Fibroblast of the aortic adventitia (primary cell): ENCODE results near the gene HCLS1. TPM values are rescaled to one million over a fixed set of nuclear protein-coding genes. Genes with fewer than 3 reads are reported as not detected.

Experiments
- DNase-seq: peaks from one replicate; pipeline ENCODE4 v3.0.0-alpha.2; 2010; ENCODE audit warnings: low read depth
- H3K4me3 ChIP-seq: 2 replicates; pipeline ENCODE4 v1.5.1; 2011; ENCODE audit warnings: low read depth, mild to moderate bottlenecking, control low read depth, low read length, moderate library complexity
- total RNA-seq: library from RNA; depleted of rRNA; stranded (reverse); fragments of >200 nt; gene quantifications from 2 replicates; pipeline ENCODE4 v1.2.3, GENCODE V29; 2012; ENCODE audit warnings: low replicate concordance
- TF ChIP-seq, protein P1 (sequence below): IDR thresholded peaks from 2 replicates; pipeline ENCODE4 v1.5.1; 2011; ENCODE audit warnings: mild to moderate bottlenecking, low read length, control low read depth, inconsistent platforms; ENCODE audit not compliant: insufficient read depth

HCLS1 gene
- total RNA-seq, 1 donor = 7.5 TPM

- DNase-seq = no peak
- H3K4me3 ChIP-seq = no peak overlapping the region
- TF ChIP-seq, protein P1, sequence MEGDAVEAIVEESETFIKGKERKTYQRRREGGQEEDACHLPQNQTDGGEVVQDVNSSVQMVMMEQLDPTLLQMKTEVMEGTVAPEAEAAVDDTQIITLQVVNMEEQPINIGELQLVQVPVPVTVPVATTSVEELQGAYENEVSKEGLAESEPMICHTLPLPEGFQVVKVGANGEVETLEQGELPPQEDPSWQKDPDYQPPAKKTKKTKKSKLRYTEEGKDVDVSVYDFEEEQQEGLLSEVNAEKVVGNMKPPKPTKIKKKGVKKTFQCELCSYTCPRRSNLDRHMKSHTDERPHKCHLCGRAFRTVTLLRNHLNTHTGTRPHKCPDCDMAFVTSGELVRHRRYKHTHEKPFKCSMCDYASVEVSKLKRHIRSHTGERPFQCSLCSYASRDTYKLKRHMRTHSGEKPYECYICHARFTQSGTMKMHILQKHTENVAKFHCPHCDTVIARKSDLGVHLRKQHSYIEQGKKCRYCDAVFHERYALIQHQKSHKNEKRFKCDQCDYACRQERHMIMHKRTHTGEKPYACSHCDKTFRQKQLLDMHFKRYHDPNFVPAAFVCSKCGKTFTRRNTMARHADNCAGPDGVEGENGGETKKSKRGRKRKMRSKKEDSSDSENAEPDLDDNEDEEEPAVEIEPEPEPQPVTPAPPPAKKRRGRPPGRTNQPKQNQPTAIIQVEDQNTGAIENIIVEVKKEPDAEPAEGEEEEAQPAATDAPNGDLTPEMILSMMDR = no peak
Measured at GRCh38 chr3:121642601-121643314, 17.9 kb downstream of the HCLS1 start.

DNA sequence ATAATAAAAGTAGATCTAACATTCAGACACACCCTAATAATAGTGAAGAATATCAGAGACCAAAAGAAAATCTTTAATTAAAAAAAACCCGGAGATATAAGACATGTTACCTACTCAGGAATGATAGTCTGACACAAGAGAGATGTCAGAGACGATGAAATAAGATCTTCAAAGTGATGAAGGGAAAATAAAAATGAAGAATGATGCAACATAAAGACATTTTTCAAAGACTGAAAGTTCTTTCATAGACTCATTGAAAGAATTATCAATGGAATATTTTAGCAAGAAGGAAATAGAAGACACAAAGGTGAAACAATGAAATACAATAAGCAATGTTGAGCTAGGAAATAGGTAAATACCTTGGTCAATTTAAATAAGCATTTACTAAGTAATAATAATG lies 19.6 kb downstream of the HCLS1 start:
- DNase-seq = no peak
- no peak overlapping the region for H3K4me3 ChIP-seq
- TF ChIP-seq, protein P1 = no peak

GRCh38 chr3:121637922-121638321 lies 22.8 kb downstream of the HCLS1 start:
- DNase-seq = no peak
- TF ChIP-seq, protein P1 = no peak
- no peak overlapping the region for H3K4me3 ChIP-seq

DNA sequence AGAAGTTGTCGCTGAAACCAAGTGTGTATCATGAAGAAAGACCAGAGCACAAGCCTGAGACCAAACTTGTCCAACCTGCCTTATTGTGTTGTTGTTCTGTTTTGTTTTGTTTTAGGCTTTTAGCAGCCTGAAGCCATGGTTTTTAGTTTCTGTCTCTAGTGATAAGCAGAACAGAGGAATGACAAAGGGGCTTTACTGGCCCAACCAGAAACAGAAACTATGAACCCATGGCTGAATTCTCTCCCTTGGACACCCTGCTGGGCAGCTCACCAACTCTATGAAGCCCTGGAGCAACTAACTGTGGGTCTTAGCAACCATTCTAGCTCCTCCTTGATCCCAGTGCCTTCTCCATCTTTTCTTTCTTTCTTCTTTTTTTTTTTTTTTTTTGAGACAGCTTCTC lies 30.3 kb downstream of the HCLS1 start:
- DNase-seq = no peak
- TF ChIP-seq, protein P1 = no peak

GRCh38 chr3:121629601-121630000 lies 31.1 kb downstream of the HCLS1 start:
- no peak for DNase-seq
- no peak overlapping the region for H3K4me3 ChIP-seq
- TF ChIP-seq, protein P1 = no peak

More for the DNA sequence above, 30.3 kb downstream of the HCLS1 start:
- H3K4me3 ChIP-seq = no peak overlapping the region

DNA sequence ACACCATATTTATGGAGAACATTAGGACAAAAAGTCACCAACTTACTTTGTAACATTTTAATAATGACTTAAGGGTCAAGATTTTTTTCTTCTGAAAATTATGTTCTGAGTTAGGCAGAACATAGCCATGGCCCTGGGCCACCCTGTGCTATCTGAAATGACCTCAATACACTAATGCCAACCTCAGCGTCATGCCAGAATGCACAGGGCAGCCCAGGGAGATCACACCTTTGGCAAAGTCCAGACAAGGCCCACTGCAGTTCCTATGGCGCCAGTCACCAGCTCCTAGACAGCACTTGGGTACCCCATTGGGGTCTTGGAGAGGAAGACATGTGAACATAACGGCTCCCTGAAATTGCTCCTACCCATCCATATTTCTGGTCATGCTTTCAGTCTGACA lies 33.1 kb downstream of the HCLS1 start:
- no peak for DNase-seq
- TF ChIP-seq, protein P1 = no peak
- no peak overlapping the region for H3K4me3 ChIP-seq

GRCh38 chr3:121627211-121627610 lies 33.5 kb downstream of the HCLS1 start:
- H3K4me3 ChIP-seq = no peak overlapping the region
- no peak for DNase-seq
- TF ChIP-seq, protein P1 = no peak
